HAP-1 (cell line): ENCODE data around the gene POU2F3.
"Not testable (repeated sequence)": the region's sequence is repeated elsewhere in the genome, so short reads cannot be mapped to it uniquely, and the experiment has no call there.

ENCODE experiments used
- DNase-seq, 2 experiments: peaks; one replicate each; pipeline ENCODE4 v3.0.0-alpha.2; 2016 to 2020; ENCODE audit warnings: low spot score in 2 of 2
- H3K27me3 ChIP-seq: fragments of 250-450 bp; sonication (Bioruptor Pico); 2 replicates; pipeline ENCODE4 v1.5.1; 2020; ENCODE audit warnings: low read depth, mild to moderate bottlenecking, moderate library complexity
- H3K36me3 ChIP-seq: fragments of 250-450 bp; sonication (Bioruptor Pico); replicated peaks from 2 replicates; pipeline ENCODE4 v1.5.1; 2020; ENCODE audit warnings: mild to moderate bottlenecking
- H3K4me1 ChIP-seq: fragments of 250-450 bp; sonication (Bioruptor Pico); 2 replicates; pipeline ENCODE4 v1.5.1; 2020; ENCODE audit warnings: mild to moderate bottlenecking
- H3K4me3 ChIP-seq: fragments of 250-450 bp; sonication (Bioruptor Pico); 2 replicates; pipeline ENCODE4 v1.5.1; 2020; ENCODE audit warnings: mild to moderate bottlenecking, moderate library complexity
- H3K9me3 ChIP-seq: fragments of 250-450 bp; sonication (Bioruptor Pico); 2 replicates; pipeline ENCODE4 v1.5.1; 2020; ENCODE audit warnings: mild to moderate bottlenecking, moderate library complexity
- in situ Hi-C: fragments of 300-500 bp; cut with MboI; formaldehyde crosslinking; loops from 3 replicates; pipeline ENCODE4 v1.14.3; 2020; ENCODE audit warnings: low sequenced_read_pairs, inconsistent platforms, mixed read lengths

Gene POU2F3

GRCh38 chr11:120243221-120243620, 3.3 kb downstream of the POU2F3 start:
- in situ Hi-C loops, result no loop called here
- Histone ChIP-seq H3K9me3 (no peaks in the 10 kb centered on the region), H3K36me3 (no peaks in the 10 kb centered on the region), H3K27me3 (peaks cover 64% of the 10 kb centered on the region), H3K4me1 (no peaks in the 10 kb centered on the region), H3K4me3 (no peak overlapping the region)
- no peak for DNase-seq

GRCh38 chr11:120244476-120245365, 4.8 kb downstream of the POU2F3 start:
- Histone ChIP-seq H3K9me3 (no peaks in the 10 kb centered on the region), H3K4me1 (no peaks in the 10 kb centered on the region), H3K27me3 (peaks cover 66% of the 10 kb centered on the region), H3K36me3 (no peaks in the 10 kb centered on the region), H3K4me3 (no peak overlapping the region)
- DNase-seq, result no peak
- in situ Hi-C loops, result no loop called here

- in situ Hi-C loops, result no loop called here
- Histone ChIP-seq H3K27me3 (peaks cover 73% of the 10 kb centered on the region), H3K9me3 (no peaks in the 10 kb centered on the region), H3K4me3 (no peak overlapping the region), H3K36me3 (no peaks in the 10 kb centered on the region), H3K4me1 (no peaks in the 10 kb centered on the region)
- no peak for DNase-seq
These were observed 5.5 kb downstream of the POU2F3 start for GRCh38 chr11:120245434-120245833.

- DNase-seq, result no peak
- Histone ChIP-seq H3K9me3 (no peaks in the 10 kb centered on the region), H3K27me3 (peaks cover 61% of the 10 kb centered on the region), H3K4me1 (no peaks in the 10 kb centered on the region), H3K36me3 (no peaks in the 10 kb centered on the region), H3K4me3 (no peak overlapping the region)
- in situ Hi-C loops, result no loop called here
These were observed 8.8 kb downstream of the POU2F3 start for GRCh38 chr11:120248551-120249278.

- H3K4me3 ChIP-seq, result no peak overlapping the region
- H3K4me1 ChIP-seq, result no peaks in the 10 kb centered on the region
- no peaks in the 10 kb centered on the region for H3K36me3 ChIP-seq
- in situ Hi-C loops, result no loop called here
- no peak for DNase-seq
- H3K9me3 ChIP-seq, result no peaks in the 10 kb centered on the region
- peaks cover 53% of the 10 kb centered on the region for H3K27me3 ChIP-seq
These were observed 9.6 kb downstream of the POU2F3 start for GRCh38 chr11:120249279-120250262.

GRCh38 chr11:120253377-120253776, 13.4 kb downstream of the POU2F3 start:
- H3K4me3 ChIP-seq, DNase-seq, in situ Hi-C loops, H3K4me1 ChIP-seq, H3K36me3 ChIP-seq, H3K9me3 ChIP-seq: not testable (repeated sequence)
- H3K27me3 ChIP-seq, result peaks cover 41% of the 10 kb centered on the region

GRCh38 chr11:120254788-120255518, 15.0 kb downstream of the POU2F3 start:
- in situ Hi-C loops, result no loop called here
- peaks cover 6% of the 10 kb centered on the region; the same call in 1 of the 2 replicates for H3K4me1 ChIP-seq
- no peaks in the 10 kb centered on the region for H3K36me3 ChIP-seq
- no peak overlapping the region for H3K4me3 ChIP-seq
- H3K9me3 ChIP-seq, result no peaks in the 10 kb centered on the region
- H3K27me3 ChIP-seq, result peaks cover 27% of the 10 kb centered on the region
- DNase-seq, result peak in 1 of 2 experiments; percentile 72

GRCh38 chr11:120255519-120255866, 15.6 kb downstream of the POU2F3 start:
- no peak overlapping the region for H3K4me3 ChIP-seq

GRCh38 chr11:120256178-120256577, 16.2 kb downstream of the POU2F3 start:
- Histone ChIP-seq H3K9me3 (no peaks in the 10 kb centered on the region), H3K27me3 (peaks cover 20% of the 10 kb centered on the region), H3K4me1 (peaks cover 6% of the 10 kb centered on the region; the same call in 1 of the 2 replicates), H3K36me3 (no peaks in the 10 kb centered on the region), H3K4me3 (no peak overlapping the region)
- no peak for DNase-seq
- in situ Hi-C loops, result no loop called here

More at GRCh38 chr11:120255519-120255866, 15.6 kb downstream of the POU2F3 start:
- peaks cover 22% of the 10 kb centered on the region for H3K27me3 ChIP-seq
- in situ Hi-C loops, result no loop called here
- peaks cover 6% of the 10 kb centered on the region; the same call in 1 of the 2 replicates for H3K4me1 ChIP-seq
- H3K36me3 ChIP-seq, result no peaks in the 10 kb centered on the region
- peak in 1 of 2 experiments; percentile 67 for DNase-seq
- H3K9me3 ChIP-seq, result no peaks in the 10 kb centered on the region

DNA sequence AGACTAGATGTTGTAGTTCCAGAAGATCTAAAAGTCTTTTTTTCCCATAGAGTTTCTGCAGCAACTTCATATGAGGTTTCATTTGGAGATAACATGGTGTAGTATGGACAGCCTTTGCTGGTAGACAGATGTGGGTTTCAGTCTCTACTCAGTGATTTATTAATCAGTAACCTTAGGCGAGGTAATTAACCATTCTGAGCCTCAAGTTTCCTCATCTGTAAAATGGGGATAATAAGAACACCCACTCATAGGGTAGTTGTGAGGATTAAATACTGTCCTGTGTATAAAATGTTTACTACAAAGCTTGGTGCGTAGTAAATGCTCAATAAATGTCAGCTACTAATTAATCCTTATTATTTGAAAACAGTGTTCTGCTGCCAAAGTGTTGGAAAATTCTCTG, 16.8 kb downstream of the POU2F3 start:
- no peak overlapping the region for H3K4me3 ChIP-seq
- H3K36me3 ChIP-seq, result no peaks in the 10 kb centered on the region
- DNase-seq, result no peak
- H3K27me3 ChIP-seq, result peaks cover 20% of the 10 kb centered on the region
- in situ Hi-C loops, result no loop called here
- no peaks in the 10 kb centered on the region for H3K9me3 ChIP-seq
- peaks cover 6% of the 10 kb centered on the region; the same call in 1 of the 2 replicates for H3K4me1 ChIP-seq

DNA sequence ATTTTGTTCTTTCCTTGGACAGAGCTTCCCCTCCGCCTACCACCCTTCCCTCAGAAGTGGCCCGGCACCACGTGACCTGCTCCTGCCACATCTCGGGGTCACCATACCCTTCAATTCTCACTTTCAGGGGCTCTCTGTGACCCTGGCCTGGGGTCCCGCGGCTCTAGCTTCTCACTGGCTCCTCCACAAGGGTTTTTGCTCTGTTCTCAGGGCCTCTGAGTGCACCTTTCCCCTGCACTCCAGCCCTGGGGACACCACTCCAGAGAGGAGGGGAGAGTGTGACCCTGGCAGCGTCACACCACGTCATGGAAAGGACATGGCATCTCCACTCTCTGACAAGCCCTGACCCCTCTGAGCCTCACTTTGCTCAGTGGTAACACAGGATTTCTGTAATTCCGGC, 17.4 kb downstream of the POU2F3 start:
- DNase-seq, result no peak
- H3K36me3 ChIP-seq, result no peaks in the 10 kb centered on the region
- H3K9me3 ChIP-seq, result no peaks in the 10 kb centered on the region
- H3K4me1 ChIP-seq, result peaks cover 6% of the 10 kb centered on the region; the same call in 1 of the 2 replicates
- H3K4me3 ChIP-seq, result no peak overlapping the region
- peaks cover 20% of the 10 kb centered on the region for H3K27me3 ChIP-seq
- in situ Hi-C loops, result no loop called here

GRCh38 chr11:120258661-120259060, 18.7 kb downstream of the POU2F3 start:
- no peaks in the 10 kb centered on the region for H3K36me3 ChIP-seq
- no peaks in the 10 kb centered on the region for H3K9me3 ChIP-seq
- in situ Hi-C loops, result no loop called here
- H3K4me1 ChIP-seq, result peaks cover 6% of the 10 kb centered on the region; the same call in 1 of the 2 replicates
- peaks cover 21% of the 10 kb centered on the region for H3K27me3 ChIP-seq
- no peak overlapping the region for H3K4me3 ChIP-seq
- DNase-seq, result no peak

- H3K4me1 ChIP-seq, result peaks cover 6% of the 10 kb centered on the region; the same call in 1 of the 2 replicates
- in situ Hi-C loops, result no loop called here
- H3K4me3 ChIP-seq, result no peak overlapping the region
- no peaks in the 10 kb centered on the region for H3K9me3 ChIP-seq
- DNase-seq, result no peak
- no peaks in the 10 kb centered on the region for H3K36me3 ChIP-seq
- peaks cover 21% of the 10 kb centered on the region for H3K27me3 ChIP-seq
These were observed 19.3 kb downstream of the POU2F3 start for GRCh38 chr11:120259241-120259640.
